ENCODE measurements around the gene PRKACG.

Gene PRKACG

DNA sequence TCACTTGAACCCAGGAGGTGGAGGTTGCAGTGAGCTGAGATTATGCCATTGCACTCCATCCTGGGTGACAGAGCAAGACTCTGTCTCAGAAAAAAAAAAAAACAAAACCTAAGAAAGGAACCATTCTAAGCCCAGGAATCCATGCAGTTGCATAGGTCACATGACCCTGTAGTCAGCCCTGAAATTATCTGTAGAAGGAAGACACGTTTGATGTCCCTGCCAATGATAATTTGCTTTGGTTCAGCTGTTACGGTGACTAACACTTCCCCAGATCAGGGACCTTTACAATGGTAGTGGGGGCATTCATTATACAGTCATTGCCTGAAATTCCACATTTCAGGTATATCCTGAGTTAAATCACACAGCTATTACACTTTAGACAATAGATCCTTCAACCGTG is 50.5 kb downstream of the PRKACG start:
- DNase-seq (ENCODE audit: low spot score), result no peak
- in situ Hi-C loops (cut with MboI; ENCODE audit: low pct_unique_long_range_greater_than_20kb, low sequenced_read_pairs, unreplicated experiment), result no loop called here
- TF ChIP-seq, protein P1, sequence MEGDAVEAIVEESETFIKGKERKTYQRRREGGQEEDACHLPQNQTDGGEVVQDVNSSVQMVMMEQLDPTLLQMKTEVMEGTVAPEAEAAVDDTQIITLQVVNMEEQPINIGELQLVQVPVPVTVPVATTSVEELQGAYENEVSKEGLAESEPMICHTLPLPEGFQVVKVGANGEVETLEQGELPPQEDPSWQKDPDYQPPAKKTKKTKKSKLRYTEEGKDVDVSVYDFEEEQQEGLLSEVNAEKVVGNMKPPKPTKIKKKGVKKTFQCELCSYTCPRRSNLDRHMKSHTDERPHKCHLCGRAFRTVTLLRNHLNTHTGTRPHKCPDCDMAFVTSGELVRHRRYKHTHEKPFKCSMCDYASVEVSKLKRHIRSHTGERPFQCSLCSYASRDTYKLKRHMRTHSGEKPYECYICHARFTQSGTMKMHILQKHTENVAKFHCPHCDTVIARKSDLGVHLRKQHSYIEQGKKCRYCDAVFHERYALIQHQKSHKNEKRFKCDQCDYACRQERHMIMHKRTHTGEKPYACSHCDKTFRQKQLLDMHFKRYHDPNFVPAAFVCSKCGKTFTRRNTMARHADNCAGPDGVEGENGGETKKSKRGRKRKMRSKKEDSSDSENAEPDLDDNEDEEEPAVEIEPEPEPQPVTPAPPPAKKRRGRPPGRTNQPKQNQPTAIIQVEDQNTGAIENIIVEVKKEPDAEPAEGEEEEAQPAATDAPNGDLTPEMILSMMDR (IDR thresholded peaks at IDR 0.05; ENCODE audit: extremely low read depth, insufficient read depth, missing control alignments), result no peak
